GM18505 (cell line): ENCODE data around the gene TAF6L.
"Not testable (repeated sequence)": the region's sequence is repeated elsewhere in the genome, so short reads cannot be mapped to it uniquely, and the experiment has no call there.

Source experiments
- ATAC-seq: cut with Tn5 transposase; IDR thresholded peaks from one replicate; pipeline ENCODE4 v1.9.1; 2021; ENCODE audit not compliant: unreplicated experiment
- POLR2A ChIP-seq: IDR thresholded peaks from 4 replicates; pipeline ENCODE4 v1.6.1; 2011; ENCODE audit warnings: borderline replicate concordance; ENCODE audit not compliant: insufficient read depth, insufficient read length; ENCODE audit errors: extremely low read depth

The TAF6L gene, protein sequence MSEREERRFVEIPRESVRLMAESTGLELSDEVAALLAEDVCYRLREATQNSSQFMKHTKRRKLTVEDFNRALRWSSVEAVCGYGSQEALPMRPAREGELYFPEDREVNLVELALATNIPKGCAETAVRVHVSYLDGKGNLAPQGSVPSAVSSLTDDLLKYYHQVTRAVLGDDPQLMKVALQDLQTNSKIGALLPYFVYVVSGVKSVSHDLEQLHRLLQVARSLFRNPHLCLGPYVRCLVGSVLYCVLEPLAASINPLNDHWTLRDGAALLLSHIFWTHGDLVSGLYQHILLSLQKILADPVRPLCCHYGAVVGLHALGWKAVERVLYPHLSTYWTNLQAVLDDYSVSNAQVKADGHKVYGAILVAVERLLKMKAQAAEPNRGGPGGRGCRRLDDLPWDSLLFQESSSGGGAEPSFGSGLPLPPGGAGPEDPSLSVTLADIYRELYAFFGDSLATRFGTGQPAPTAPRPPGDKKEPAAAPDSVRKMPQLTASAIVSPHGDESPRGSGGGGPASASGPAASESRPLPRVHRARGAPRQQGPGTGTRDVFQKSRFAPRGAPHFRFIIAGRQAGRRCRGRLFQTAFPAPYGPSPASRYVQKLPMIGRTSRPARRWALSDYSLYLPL

DNA sequence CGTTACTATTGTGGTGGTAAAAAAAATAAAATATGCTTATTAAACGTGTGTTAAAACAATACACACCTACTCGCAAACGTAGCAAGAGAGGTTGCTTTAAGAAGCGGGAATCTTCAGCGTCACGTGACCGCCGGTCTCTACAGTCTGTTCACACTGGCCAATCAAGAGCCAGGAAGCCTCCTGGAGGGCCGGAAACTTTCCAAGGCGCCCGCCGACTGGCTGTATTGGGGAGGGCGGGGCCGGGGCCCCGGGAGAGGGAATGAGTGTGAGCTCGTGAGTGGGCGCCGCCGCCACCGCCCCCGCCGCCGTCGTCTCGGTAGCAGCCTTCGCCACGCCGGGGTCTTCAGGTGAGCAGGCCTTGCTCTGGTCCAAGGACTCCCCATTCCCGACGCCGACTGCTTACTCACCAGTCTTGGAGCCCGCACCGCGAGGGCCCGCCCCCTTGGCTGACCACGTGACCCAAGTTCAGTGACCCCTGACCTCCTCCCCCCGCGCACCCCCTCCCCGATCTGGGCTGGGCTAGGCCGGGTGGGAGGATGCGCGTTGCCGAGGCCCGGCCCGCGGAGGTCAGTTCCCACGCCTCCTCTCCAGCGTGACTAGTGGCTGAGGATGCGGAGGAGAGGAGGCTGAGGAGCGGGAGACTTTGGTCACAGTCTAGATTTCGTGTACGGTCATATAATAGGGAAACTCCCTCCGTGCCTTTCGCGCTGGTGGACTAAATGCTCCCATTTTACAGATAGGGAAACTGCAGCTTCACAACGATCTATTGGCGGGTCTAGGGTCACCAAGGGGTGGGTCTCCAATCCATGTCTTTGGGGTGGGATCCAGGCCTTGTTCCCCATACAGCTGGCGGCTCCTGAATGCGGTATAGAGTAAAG lies at the start of gene TAF6L:
Gene TAF6L, plus strand, starts transcription at position 253 of the 878 bp plus-strand sequence. CDS start 4,388 bp downstream, outside the sequence.
- peak; percentile 66 for ATAC-seq
- peak; percentile 71 for TF ChIP-seq POLR2A

DNA sequence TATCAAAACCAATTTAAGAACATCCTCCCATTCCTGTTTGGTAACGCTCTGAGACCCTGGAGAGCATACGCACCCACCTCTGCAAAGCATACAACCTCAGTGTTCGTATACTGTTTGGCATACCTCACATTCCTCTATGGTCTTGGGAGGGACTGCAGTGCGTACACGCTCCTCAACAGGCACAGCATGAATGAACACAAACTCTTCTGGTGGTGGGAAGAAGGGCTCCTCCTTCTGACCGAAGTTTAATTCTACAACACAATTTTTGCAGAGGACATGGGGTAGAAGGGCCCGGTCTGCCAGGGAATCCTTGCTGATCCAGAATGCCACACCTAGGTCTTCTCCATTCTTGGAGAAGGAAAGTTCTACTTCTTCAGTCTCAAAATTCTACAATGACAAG lies 49.2 kb upstream of the TAF6L start:
- TF ChIP-seq POLR2A: no peak
- no peak for ATAC-seq

DNA sequence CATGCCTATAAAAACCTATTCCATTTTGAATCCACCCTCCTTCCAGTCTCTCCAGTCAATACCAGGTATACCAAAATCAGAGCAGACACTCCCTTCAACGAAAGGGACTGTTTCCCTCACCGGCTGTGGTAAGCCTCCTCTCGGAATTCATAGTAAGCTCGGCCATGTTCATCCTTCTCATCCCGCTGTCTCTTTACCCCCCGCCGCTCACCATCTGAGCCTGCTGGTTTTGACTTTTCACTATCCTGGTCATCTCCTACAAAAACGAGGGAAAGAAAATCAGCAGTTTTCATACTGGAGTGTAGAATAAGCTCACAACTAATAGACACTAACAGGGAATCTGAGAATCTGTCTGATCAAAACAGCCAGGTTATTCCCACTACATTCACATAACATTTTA lies 47.0 kb upstream of the TAF6L start:
- TF ChIP-seq POLR2A: no peak
- ATAC-seq: no peak

DNA sequence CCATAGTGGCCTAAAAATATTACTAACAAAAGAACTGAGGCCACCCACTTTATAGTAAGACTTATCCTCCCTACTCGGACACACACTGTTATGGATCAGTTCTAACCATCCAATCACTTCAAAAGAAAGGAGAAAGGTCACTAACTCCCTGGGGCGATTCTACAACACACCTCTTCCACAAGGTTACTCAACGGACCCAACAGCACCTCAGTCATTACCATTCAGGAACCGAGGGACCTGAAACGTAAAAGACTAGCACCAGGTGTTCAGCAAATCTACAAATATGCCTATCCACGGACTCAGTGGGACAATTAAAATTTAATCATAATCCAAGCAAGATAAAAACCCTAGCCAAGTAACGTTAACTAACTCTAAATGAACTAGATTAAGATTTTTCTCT lies 45.5 kb upstream of the TAF6L start:
- TF ChIP-seq POLR2A: no peak
- ATAC-seq: no peak

DNA sequence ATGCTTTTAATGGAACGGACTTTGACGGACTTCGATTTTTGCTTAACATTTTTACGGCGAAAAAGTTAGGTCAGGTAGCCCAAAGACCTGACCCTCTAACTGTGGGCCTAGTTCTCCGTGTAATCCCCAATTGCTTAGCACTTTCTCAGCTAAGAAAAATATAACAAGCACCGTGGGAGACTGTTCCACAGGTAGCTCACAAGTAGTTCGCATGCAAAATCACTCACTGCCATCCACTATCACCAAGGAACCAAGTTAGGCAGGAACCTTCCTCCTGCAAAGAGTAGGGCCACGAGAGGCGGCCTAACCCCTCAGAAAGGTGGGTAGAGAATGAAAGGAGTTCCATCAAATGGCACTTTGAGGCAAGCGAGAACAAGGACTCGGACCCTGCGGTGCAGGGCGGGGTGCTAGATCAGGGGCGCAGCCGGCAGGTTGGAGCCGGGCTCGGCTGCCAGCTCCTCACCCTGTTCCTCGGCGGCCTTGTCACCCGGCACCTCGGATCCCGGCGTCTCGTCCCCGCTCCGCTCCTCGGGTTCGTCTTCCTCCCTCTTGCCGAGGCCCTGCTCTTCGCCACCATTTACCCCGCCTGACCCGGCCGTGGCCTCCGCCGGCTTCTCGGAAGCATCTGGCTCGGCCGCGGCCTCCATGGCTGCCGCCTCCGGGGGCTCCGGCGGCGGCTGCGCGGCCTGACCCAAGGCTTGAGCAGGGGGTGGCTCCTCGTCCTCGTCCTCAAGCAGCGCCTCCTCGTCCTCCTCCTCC lies 44.9 kb upstream of the TAF6L start:
- TF ChIP-seq POLR2A: no peak
- ATAC-seq: peak; percentile 1

DNA sequence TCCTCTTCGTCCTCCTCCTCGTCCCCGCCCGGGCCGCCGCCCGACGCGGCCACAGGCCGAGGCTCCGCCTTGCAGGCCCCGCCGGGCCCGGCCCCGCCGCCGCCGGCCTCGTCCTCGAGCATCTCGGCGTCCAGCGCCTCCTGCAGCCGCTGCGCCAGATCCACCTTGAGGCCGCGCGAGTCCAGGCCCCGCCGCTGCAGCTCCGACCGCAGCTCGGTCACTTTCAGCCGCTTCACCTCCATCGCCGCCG lies 44.4 kb upstream of the TAF6L start:
- no peak for TF ChIP-seq POLR2A
- no peak for ATAC-seq

DNA sequence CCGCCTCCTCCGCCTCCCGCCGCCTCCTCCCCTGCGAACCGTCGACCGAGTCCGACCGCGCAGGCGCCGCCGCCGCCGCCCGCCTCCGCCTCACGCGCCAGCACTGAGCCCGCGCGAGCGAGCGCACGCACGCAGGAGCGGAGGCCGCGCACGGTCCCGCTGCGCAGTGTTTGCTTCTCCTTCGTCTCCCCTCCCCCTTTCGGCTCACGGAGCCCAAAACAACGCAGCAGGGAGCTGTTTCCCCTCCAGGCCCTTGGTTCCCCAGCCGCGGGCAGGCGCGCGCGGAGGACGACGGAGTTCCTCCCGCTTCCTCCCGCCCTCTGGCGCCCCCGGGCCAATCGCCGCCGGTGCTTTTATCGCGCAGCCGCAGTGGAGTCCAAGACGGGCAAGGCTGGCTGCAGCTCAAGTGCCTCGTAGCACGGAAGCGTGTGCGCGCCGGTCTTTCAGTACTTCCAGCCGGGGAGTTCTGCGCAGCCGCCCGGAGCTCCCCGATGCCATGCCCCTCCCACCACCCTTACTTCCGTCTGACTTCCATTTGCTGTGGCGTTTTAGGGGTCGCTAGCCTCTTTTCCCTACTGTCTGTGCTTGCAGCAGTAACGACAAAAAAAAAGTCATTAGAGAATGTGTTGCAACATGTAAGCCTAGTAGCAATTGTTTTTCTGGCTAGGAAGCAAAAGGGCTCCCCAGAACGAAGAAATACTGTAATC lies 43.9 kb upstream of the TAF6L start, which contains the start of gene HNRNPUL2:
Gene HNRNPUL2, minus strand, starts transcription at position 293 of the 707 bp plus-strand sequence. CDS start 301 bp downstream, outside the sequence.
- ATAC-seq: peak; percentile 61
- TF ChIP-seq POLR2A: peak; percentile 98

DNA sequence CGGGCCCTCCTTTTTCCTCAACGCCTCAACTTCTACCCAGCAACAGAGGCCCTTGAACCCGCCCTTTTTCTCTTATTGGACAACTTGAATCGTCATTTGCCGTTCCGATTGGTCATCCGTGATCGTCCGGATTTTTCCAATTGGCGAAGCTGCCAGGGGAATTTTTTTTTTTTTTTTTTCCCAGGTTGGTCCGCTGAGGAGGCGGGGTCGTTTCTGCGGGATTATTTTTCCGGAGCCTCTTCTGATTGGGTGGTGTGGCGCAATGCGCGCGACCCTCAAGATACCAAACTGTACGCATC lies 43.4 kb upstream of the TAF6L start:
- TF ChIP-seq POLR2A: no peak
- ATAC-seq: peak; percentile 44

DNA sequence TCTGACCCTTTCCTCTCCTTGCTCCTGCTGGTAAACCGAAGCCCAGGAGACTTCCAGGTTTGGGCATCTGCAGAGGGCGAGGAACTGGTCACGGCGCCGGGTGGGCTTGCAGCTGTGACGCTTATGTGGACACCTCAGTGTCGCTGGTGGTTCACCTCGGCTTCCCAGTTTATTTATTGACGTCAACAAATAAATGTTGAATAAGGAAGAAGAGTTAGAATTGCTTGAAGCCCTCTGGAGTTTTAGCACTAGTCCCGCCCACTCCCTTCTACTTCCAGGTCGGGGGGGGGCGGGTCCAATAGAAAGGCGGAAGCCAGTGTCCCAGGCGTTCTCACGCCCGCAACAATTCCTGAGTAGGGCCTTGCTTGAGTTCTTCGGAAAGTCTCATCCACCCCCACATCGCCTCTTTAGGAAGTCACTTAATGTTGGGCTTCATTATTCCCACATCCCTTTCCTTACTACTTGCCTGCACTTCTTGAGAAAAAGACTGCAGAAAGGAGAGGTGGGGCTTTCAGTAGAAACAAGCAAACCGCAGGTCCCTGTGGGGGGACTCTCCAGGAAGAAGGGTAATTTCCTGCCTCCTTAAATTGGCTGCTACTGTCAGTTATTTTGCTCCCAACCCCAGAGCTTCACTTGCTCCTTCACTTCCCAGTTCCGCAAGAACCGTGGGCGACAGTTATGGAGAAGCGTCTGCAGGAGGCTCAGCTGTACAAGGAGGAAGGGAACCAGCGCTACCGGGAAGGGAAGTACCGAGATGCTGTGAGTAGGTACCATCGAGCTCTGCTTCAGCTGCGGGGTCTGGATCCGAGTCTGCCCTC lies 42.8 kb upstream of the TAF6L start, which contains the start of gene TTC9C:
Gene TTC9C, plus strand, starts transcription at position 316 of the 818 bp plus-strand sequence. Its CDS starts 363 bp downstream, at position 679.
- peak; percentile 79 for TF ChIP-seq POLR2A
- ATAC-seq: peak; percentile 25

DNA sequence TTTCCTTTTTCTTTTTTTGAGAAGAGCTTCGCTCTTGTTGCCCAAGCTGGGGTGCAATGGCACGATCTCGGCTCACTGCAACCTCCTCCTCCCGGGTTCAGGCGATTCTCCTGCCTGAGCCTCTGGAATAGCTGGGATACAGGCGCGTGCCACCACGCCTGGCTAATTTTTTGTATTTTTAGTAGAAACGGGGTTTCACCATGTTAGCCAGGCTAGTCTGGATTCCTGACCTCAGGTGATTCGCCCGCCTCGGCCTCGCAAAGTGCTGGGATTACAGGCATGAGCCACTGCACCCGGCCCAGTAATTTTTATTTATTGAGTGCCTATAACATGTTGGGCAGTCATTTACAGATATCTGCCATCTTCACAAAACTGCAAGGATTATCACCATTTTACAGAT lies 41.1 kb upstream of the TAF6L start:
- ATAC-seq: not testable (repeated sequence)

DNA sequence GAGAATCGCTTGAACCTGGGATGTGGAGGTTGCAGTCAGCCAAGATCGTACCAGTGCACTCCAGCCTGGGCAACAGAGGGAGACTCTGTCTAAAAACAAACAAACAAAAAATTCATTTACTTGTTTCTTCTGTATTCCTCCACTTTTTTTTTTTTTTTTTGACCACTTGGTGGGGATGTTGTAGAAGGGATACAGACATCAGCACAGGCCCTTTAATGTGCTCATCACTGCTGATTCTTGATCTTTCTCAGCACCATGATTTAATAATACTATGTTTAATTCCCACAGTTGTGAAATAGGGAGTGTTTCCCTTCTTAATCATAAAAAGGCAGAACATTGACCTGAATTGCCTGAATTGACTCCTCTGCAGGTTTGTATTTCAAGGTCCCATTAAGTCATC lies 38.4 kb upstream of the TAF6L start:
- TF ChIP-seq POLR2A: no peak
- no peak for ATAC-seq

DNA sequence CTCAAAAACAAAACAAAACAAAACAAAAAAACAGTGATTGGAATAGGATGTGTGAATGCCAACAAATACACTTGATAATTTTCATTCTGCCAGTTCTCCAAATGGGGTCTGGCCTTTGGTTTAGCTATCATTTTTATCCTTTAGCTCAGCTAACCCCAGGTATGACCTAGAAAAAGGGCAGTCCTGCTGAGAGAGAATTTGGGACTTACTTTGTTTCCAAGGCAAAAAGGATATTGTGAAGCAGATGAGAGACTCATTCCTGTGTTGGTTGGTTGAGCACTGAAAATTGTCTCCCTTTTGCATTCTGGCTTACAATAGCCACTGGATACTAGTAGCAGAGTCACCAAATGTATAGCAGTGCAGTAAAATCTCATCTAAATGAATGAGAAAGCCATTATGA lies 34.0 kb upstream of the TAF6L start:
- ATAC-seq: no peak
- no peak for TF ChIP-seq POLR2A

DNA sequence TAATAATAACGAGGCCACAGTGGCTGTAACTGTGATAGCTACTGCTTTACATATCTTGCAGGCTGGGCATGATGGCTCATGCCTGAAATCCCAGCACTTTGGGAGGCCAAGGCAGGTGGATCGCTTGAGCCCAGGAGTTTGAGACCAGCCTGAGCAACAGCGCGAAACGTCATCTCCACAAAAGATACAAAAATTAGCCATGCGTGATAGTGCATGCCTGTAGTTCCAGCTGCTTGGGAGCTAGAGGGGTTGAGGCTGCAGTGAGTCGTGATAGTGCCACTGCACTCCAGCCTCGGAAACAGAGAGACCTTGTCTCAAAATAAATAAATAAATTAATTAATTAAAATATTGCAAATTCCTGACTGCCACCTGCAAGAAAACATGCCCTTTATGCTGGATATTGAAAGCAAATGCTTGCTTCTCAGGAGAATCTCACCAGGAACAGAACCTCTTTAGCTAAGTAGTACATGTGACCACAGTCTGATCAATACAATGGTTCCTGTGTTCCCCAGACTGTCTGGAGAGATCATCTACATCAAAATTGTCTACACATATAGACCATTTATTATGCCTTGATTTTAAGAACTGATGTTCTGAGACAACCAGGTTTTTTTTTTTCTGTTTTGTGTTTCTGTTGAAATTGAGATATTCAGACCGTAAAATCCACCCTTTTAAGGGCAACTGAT lies 23.6 kb upstream of the TAF6L start:
- TF ChIP-seq POLR2A: no peak
- no peak for ATAC-seq

DNA sequence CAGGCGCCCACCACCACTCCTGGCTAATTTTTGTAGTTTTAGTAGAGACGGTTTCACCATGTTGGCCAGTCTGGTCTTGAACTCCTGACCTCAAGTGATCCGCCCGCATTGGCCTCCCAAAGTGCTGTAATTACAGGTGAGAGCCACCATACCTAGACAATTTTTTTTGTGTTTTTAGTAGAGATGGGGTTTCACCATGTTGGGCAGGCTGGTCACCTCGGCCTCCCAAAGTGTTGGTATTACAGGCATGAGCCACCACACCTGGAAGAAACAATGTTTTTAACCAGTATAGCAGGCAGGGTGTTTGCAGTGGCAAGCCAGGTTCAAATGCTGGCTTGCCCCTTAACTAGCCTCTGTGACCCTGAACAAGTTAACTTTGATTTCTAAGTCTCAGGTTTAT lies 21.3 kb upstream of the TAF6L start:
- not testable (repeated sequence) for ATAC-seq
